ENCODE data around the gene UGT2B7. TPM values are rescaled to one million over a fixed set of nuclear protein-coding genes. Genes with fewer than 3 reads are reported as not detected.

Gene UGT2B7
- total RNA-seq, 1 experiment from 2014 or later, result not detected

- H3K27ac ChIP-seq (ENCODE audit: insufficient read length, low read depth, low read length), result no peak overlapping the region
- no peaks in the 10 kb centered on the region for H3K9me3 ChIP-seq (ENCODE audit: control insufficient read depth, low read depth, low read length)
- no peak overlapping the region for H4K91ac ChIP-seq (ENCODE audit: insufficient read length, low read depth, low read length)
- no peak overlapping the region for H3K4ac ChIP-seq (ENCODE audit: low read depth, low read length)
- Mint-ChIP-seq H3K27me3 (ENCODE audit: low read depth) (no peaks in the 10 kb centered on the region), H3K36me3 (ENCODE audit: insufficient read depth in 1 of 3, low read depth in 3 of 3) (peaks cover 0 to 5% (median 0%) of the 10 kb centered on the region in 3 experiments; a peak in 1 of 7 replicates), H3K4me3 (no peak overlapping the region), H3K9me3 (peaks cover 0 to 10% of the 10 kb centered on the region in 2 experiments; a peak in 3 of 5 replicates), H3K27ac (no peak overlapping the region), H3K4me1 (no peaks in the 10 kb centered on the region)
- H3K4me2 ChIP-seq (ENCODE audit: insufficient read depth, insufficient read length, low read length), result no peak overlapping the region
- no peak overlapping the region for H3K23ac ChIP-seq (ENCODE audit: insufficient read length, low read depth, low read length)
- TF ChIP-seq, protein P1, sequence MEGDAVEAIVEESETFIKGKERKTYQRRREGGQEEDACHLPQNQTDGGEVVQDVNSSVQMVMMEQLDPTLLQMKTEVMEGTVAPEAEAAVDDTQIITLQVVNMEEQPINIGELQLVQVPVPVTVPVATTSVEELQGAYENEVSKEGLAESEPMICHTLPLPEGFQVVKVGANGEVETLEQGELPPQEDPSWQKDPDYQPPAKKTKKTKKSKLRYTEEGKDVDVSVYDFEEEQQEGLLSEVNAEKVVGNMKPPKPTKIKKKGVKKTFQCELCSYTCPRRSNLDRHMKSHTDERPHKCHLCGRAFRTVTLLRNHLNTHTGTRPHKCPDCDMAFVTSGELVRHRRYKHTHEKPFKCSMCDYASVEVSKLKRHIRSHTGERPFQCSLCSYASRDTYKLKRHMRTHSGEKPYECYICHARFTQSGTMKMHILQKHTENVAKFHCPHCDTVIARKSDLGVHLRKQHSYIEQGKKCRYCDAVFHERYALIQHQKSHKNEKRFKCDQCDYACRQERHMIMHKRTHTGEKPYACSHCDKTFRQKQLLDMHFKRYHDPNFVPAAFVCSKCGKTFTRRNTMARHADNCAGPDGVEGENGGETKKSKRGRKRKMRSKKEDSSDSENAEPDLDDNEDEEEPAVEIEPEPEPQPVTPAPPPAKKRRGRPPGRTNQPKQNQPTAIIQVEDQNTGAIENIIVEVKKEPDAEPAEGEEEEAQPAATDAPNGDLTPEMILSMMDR (conservative IDR thresholded peaks at IDR 0.05), result no peak
- no peaks in the 10 kb centered on the region for H4K20me1 ChIP-seq (ENCODE audit: control insufficient read depth, insufficient read depth, insufficient read length)
- H3K4me1 ChIP-seq (ENCODE audit: insufficient read depth, low read length), result no peaks in the 10 kb centered on the region
- no peak overlapping the region for H4K5ac ChIP-seq (ENCODE audit: insufficient read length, low read depth, low read length)
- H3T11ph ChIP-seq (ENCODE audit: low read length), result no peak overlapping the region
- no peaks in the 10 kb centered on the region for H3K79me1 ChIP-seq (ENCODE audit: insufficient read depth, low read depth, low read length, poor library complexity, severe bottlenecking)
- H3K23me2 ChIP-seq (ENCODE audit: insufficient read length, low read depth, low read length, poor library complexity, severe bottlenecking), result no peaks in the 10 kb centered on the region
- H2BK5ac ChIP-seq (ENCODE audit: insufficient read length, low read length), result no peak overlapping the region
- H3K56ac ChIP-seq (ENCODE audit: insufficient read length, low read depth, low read length), result no peak overlapping the region
- H3K27me3 ChIP-seq (ENCODE audit: insufficient read depth, low read length), result no peaks in the 10 kb centered on the region
- H2BK15ac ChIP-seq (ENCODE audit: low read depth, low read length), result no peak overlapping the region
- H2AK5ac ChIP-seq (ENCODE audit: insufficient read length, low read length), result no peak overlapping the region
- H3K9ac ChIP-seq (ENCODE audit: extremely low read depth, insufficient read length, low read length), result no peak overlapping the region
- no CpG with 5 or more reads among the region's 1 CpG for WGBS (ENCODE audit: extremely low coverage, insufficient read length, low lambda C conversion rate)
- no peak for DNase-seq
- no peak overlapping the region for H2BK12ac ChIP-seq (ENCODE audit: insufficient read length, low read depth, low read length)
- no peak overlapping the region for H2AFZ ChIP-seq (ENCODE audit: low read length)
- H3K79me2 ChIP-seq (ENCODE audit: insufficient read depth, low read length), result no peaks in the 10 kb centered on the region
- no peak overlapping the region for H4K8ac ChIP-seq (replicated peaks; ENCODE audit: insufficient read length, low read depth, low read length)
- no peak overlapping the region for H2BK120ac ChIP-seq (ENCODE audit: low read depth, low read length, poor library complexity, severe bottlenecking)
- H2BK20ac ChIP-seq (ENCODE audit: low read depth, low read length, poor library complexity, severe bottlenecking), result no peak overlapping the region
- H3K18ac ChIP-seq (ENCODE audit: insufficient read length, low read depth, low read length), result no peak overlapping the region
- no peak overlapping the region for H3K14ac ChIP-seq (ENCODE audit: insufficient read depth, low read length)
Measured at GRCh38 chr4:69073375-69073774, 22.9 kb upstream of the UGT2B7 start.

Measured in H9 (cell line).